HG02759 (cell line): ENCODE results near the gene DLL4.

Experiments
- ATAC-seq: cut with Tn5 transposase; IDR thresholded peaks from one replicate; pipeline ENCODE4 v1.9.1; 2021; ENCODE audit warnings: mild to moderate bottlenecking, moderate library complexity; ENCODE audit not compliant: unreplicated experiment

The DLL4 gene

GRCh38 chr15:40906091-40906990 lies 22.8 kb upstream of the DLL4 start:
- ATAC-seq = peak; percentile 78

- peak; percentile 20 for ATAC-seq
These were observed 21.9 kb upstream of the DLL4 start for GRCh38 chr15:40906991-40907802.

- ATAC-seq = no peak
These were observed 21.0 kb upstream of the DLL4 start for GRCh38 chr15:40908095-40908494.

- no peak for ATAC-seq
These were observed 19.2 kb upstream of the DLL4 start for GRCh38 chr15:40909662-40910630.

GRCh38 chr15:40911141-40911540 lies 18.0 kb upstream of the DLL4 start:
- no peak for ATAC-seq

GRCh38 chr15:40911693-40912092 lies 17.4 kb upstream of the DLL4 start:
- ATAC-seq = no peak

GRCh38 chr15:40912478-40912877 lies 16.7 kb upstream of the DLL4 start:
- ATAC-seq = no peak

- no peak for ATAC-seq
These were observed 15.1 kb upstream of the DLL4 start for GRCh38 chr15:40914013-40914412.

GRCh38 chr15:40914486-40914885 lies 14.7 kb upstream of the DLL4 start:
- ATAC-seq = no peak

- ATAC-seq = no peak
These were observed 14.0 kb upstream of the DLL4 start for GRCh38 chr15:40915116-40915661.

- no peak for ATAC-seq
These were observed 13.5 kb upstream of the DLL4 start for GRCh38 chr15:40915679-40916078.

- ATAC-seq = no peak
These were observed 11.6 kb upstream of the DLL4 start for GRCh38 chr15:40917585-40917984.

- no peak for ATAC-seq
These were observed 10.9 kb upstream of the DLL4 start for GRCh38 chr15:40918146-40918798.

GRCh38 chr15:40918799-40919392 lies 10.2 kb upstream of the DLL4 start:
- ATAC-seq = no peak

- ATAC-seq = no peak
These were observed 7.1 kb upstream of the DLL4 start for GRCh38 chr15:40921949-40922607.

GRCh38 chr15:40922608-40923005 lies 6.5 kb upstream of the DLL4 start:
- no peak for ATAC-seq

GRCh38 chr15:40923551-40923950 lies 5.6 kb upstream of the DLL4 start:
- no peak for ATAC-seq

GRCh38 chr15:40925495-40925862 lies 3.7 kb upstream of the DLL4 start:
- no peak for ATAC-seq
